GM18907 (cell line): ENCODE results near the gene PLCG1.
"Not testable (repeated sequence)": the region's sequence is repeated elsewhere in the genome, so short reads cannot be mapped to it uniquely, and the experiment has no call there.

Experiments
- ATAC-seq: cut with Tn5 transposase; IDR thresholded peaks from one replicate; pipeline ENCODE4 v1.9.1; 2021; ENCODE audit warnings: mild to moderate bottlenecking, moderate library complexity; ENCODE audit not compliant: unreplicated experiment

The PLCG1 gene

DNA sequence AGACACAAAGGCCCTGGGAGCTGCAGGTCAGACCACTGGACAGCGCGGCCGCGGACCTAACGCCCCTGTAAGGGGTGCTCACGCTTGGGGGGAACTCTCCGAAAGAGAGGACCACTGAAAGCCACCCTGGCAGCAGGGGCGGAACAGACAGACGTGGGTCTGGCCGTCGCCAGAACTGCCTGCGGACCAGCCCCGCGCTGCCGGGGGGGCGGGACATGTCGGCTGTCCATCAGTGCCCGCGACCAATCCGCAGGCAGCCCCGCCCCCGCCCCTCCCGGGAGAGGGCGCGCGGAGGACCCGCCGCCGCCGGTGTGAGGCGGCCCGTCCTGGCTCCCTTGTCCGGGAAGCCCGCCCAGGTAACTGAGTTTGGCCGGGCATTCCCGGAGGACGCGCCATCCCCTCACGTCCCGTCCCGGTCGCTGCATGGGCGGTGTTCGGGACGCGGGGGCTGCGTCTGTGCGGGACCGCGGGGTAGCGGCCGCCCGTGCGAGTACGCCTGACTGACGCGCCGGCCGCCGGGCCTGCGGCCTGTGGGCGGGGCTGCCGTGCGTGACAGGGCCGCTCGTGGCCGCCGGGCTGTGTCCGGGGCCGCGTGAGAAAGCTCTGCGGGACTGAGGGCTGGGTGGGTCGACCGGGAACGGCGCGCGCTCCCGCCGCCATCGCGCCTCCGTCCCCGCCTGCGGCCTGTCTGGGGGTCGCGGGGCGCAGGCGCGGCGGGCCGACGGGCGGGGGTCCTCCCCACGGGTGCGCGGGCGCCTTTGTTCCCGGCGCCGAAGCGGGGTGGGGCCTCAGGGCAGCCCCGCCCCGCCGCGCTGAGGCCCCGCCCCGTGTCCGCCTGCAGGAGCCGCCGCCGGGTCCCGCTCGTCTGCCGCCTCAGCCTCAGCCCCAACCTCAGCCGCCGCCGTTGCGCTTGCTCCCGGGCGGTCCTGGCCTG lies at the start of gene PLCG1:
Gene PLCG1 (plus strand): TSS at position 864 of the 934 bp plus-strand sequence. CDS start 99 bp downstream, outside the sequence.
- peak; percentile 54 for ATAC-seq

DNA sequence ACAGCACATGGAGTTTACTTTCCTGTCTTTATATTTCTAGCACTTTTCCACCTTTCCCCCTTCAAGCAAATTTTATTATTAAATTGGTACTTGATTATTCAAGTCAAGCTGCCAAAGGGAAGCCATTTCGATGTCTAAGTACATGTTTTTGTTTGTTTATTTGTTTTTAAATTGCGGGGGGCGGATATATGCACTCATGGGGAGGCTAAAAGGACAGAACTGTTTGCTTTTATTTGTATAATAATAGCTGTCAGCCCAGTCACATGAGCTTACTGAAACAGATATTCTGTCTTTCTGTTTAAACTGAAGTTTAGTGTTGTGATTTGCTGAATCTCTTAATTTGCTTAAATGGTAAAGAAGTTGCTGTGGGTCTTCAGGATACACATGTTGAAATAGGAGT lies 49.6 kb upstream of the PLCG1 start:
- ATAC-seq: no peak

DNA sequence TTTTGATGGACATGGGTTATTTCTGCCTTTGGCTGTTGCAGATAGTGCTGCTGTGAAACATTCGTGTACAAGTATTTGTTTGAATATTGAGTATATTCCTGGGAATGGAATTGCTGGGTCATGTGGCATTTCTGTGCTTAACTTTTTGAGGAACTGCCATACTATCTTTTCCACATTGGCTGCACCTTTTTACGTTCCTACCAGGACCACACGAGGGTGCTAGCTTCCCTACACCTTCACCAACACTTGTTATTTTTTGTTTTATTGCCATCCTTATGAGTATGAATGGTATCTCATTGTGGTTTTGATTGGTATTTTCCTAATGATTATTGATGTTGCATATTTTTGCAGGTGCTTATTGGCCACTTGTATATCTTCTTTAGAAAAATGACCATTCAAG lies 47.8 kb upstream of the PLCG1 start:
- no peak for ATAC-seq

DNA sequence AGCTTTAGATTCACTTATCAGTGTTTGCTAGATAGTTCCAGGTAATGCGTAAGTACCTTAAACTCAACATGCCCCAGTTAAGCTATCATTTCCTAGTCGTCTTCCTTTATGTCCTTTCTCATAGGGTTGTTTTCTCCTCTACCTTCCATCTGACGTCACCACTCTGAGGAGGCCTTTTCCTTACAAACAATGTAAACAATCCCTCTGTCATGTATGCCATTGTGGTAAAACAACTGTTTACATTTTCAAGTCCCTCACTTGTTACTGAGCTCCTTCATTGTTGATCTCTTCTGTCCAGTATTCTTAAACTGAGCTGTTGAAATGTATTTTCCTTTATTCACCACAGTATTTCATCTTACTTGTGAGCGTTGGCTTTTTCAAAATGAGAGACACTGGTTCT lies 45.4 kb upstream of the PLCG1 start:
- ATAC-seq: no peak

DNA sequence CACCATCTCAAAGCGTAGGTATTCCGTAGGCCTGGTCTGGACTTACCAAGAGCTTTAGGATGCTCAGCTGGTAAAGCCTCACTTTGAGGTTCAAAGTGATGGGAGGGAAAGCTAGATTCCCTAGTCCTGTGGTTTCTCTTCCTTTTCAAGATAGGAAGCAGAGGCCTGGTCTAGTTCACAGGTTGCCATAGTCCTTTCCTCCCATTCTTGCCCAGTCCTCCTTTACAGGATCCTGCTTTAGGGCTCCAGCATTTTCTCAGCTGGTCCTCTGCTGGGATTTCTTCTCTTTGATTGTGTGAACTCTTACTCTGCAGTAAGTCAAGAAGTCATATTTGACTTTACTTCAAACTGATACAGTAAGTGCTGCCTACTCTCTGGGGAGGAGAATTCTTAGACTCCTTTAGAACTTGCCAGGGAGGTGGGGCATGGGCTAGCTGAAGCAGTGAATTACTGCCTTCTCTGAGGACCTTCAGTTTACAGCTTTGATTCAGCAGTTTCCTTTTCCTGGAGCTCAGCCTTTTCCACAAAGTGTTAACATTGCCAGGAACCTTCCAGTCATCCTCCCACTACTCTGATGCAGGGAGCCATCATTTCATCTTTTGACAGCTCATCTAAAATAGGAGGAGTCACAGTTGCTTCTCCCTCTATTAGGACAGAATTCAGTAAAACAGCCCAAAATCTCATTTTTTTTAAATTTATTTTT lies 42.8 kb upstream of the PLCG1 start:
- ATAC-seq: no peak

DNA sequence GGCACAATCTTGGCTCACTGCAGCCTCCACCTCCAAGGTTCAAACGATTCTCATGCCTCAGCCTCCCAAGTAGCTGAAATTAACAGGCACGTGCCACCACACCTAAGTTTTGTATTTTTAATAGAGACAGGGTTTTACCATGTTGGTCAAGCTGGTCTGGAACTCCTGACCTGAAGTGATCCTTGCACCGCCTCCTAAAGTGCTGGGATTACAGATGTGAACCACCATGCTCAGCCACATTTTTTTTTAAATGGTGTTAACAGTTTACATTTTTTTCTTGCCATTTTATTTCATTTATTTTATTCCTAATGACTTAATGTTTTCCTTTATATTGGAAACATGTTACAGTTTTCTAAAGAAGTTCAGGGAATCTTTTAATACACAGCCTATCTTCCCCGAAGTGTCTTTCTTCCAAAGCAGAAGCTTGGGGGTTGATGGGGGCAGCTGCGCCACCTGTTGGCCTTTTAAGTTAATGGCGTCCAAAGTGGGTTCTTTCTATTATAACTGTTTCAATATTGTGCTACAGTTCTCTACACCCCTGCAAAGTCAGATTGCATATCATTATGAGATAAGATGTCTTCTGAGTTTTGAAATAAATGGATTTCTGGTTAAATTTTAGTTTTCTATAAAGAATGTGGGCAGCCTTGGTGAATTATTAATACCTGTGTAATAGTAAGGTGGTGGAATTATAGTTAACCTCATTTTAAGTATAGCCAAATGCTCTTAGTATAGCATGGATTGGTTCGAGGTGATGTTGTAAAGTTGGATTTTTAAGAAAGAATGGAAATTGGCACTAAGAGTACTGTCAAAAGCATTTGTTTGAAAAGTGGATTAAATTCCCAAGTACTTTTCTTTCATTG lies 42.0 kb upstream of the PLCG1 start:
- no peak for ATAC-seq

DNA sequence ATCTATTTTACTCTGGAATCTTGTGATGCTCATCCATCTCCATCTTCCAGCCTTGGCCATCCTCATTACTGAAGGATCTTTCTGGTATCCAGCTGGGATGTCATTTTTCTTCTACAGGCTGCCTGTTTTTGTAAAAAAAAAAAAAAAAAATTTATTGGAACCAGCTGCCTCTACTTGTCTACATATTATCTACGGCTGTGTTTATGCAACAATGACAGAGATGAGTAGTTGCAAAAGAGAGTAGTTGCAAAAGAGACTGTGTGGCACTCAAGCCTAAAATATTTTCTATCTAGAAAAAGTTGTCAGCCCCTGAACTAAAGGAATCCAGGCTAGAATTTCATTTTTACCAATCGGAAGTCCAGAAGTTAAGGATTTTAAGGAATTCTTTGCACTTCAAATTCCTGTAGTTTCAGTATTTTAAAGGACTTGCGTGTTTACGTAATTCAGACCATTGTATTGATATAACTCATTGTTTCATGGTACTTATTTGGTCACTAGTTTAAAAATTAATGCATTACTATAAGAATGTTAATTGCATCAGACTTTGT lies 38.6 kb upstream of the PLCG1 start:
- ATAC-seq: no peak

DNA sequence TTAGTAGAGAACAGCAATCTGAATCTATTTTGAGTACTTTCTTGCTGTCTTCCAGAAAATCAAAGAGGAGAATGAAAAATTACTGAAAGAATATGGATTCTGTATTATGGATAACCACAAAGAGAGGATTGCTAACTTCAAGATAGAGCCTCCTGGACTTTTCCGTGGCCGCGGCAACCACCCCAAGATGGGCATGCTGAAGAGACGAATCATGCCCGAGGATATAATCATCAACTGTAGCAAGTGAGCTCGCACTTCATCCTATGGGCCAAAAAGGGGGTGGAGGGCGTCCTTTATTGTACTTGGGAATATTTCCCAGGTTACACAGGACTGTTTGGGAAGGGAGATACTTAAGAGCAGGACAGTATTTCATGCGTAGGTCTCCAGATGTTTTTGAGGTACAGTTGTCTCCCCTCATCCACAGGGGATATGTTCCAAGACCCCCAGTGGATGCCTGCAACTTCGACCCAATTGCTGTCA lies 37.3 kb upstream of the PLCG1 start:
- ATAC-seq: no peak

DNA sequence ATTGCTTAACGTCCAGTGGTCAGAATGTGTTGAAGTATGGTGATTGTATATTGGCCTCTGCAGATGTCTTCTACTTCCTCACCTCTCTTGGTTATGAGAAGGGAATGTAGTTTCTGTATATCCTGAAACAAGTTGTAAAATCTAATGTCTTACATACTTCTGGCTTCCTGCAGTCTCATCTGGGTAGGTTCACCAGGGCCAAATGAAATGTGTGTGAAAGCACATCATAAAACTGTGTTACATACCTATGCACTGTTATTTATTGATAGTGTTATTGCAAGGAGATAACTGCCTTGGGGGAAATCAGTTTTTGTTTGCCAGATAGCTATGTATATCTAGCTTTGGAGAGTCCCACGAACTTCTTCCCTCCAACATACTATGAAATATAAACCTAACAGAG lies 35.7 kb upstream of the PLCG1 start:
- no peak for ATAC-seq

DNA sequence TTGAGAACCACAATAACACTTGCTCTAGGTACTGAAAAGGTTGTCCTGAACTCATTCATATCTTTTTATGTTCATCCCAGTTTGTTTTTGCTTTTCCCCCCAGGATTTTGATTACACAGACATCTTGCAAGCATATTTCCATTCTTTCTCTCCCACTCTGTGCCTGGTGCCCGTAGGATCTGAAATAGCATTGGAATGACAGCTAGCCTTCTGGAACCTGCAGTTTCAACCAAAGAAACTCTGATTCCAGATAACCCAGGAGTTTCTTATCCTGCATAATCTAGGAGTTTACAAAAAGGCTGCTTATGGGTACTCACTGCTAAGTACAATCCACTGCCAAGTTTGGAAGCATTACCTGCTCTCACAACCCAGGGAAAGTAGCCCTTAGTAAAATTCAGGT lies 28.8 kb upstream of the PLCG1 start:
- ATAC-seq: no peak

DNA sequence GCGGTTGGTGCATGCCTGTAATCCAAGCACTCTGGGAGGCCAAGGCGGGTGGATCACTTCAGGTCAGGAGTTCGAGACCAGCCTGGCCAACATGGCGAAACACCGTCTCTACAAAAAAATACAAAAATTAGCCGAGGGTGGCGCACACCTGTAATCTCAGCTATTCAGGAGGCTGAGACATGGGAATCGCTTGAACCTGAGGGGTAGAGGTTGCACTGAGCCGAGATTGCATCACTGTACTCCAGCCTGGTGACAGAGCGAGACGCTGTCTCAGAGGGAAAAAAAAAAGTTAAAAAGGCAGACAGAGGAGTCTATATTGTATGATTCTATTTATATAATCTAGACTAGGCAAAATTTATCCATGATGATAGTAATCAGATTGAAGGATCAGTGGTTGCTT lies 27.3 kb upstream of the PLCG1 start:
- no peak for ATAC-seq

DNA sequence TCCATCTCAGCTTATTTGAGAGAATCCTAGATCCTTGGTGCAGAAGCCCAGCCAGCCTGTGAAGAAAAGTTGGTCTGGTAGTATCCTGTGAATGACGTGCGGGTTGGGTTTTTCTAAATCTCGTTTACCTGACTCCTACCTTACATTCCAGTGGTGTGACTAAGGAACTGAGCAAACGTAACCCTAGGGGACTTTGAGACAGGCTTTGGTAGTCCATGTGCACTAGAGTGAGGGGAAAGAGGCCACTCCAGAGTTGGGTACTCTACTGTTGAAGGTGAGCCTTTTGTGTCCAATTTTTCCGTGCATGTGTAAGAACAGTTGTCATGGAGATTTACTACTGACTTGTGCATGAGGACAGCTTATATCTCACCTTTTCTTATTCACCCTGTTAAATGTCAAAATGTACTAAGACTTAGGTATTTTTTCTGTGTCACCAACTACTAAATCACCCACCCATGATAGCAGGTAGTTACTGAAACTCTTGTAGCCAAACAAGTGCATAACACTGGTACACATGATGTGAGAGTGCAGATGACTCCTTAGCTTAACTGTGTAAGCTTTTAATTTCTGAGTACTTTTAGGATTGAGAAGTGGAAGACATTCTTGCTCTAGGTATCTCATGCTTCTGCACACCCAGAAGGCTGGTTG lies 26.3 kb upstream of the PLCG1 start:
- no peak for ATAC-seq

DNA sequence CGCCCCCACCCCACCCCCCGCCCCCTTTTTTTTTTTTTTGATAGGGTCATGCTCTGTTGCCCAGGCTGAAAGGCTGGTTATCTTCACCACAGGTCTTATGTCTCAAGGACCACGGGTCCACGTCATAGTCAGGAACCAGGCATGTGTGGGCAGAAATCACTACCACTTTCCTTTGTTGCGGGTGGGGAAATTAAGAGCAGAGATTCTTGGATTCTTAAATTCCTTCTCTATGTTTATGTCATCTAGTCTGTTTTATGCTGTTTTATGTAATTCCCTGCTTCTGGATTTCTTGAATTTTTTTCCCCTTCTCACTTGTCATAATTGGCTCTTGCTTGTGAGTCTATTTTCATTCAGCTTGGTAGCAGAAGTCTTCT lies 25.8 kb upstream of the PLCG1 start:
- ATAC-seq: no peak

DNA sequence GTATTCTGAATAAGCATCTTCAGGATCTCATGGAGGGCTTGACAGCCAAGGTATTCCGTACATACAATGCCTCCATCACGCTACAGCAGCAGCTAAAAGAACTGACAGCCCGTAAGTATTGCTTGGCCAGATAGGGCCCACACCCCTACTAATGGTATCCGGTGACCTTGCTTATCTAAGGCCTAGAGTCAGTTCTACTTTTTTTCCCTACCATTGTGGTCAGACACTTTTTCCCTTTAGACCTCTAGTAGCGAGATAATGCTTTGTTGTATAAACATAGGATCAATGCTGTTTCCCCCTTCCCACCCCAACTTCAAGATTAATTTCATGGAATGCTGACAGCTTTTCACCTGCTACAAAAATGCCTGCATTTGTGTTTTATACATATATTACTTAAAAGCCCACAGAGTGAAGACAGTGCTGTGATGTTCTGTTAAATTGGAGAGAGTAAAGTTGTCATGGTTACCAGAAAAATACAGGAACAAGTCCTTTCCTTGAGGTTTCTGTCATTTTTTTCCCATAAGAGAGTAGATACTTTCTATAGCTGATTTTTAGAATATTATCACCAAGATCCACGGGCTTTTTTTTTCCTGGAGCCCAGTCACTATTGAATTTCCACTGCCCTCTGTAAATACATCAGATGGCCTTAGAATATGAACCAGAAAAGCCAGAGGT lies 20.9 kb upstream of the PLCG1 start:
- ATAC-seq: no peak

DNA sequence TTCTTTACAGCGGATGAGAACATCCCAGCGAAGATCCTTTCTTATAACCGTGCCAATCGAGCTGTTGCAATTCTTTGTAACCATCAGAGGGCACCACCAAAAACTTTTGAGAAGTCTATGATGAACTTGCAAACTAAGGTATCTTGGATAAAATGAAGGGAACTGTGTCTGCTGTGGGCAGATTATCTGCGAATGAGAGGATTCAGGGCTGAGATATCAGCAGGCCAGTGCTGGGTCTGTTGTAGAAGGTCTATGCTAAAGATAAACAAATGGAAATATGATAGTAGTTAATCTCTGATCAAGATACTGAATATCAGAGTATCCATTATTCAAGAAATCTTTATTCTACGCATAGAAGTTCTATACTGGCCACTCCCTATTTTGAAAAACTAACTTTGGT lies 19.2 kb upstream of the PLCG1 start:
- not testable (repeated sequence) for ATAC-seq

DNA sequence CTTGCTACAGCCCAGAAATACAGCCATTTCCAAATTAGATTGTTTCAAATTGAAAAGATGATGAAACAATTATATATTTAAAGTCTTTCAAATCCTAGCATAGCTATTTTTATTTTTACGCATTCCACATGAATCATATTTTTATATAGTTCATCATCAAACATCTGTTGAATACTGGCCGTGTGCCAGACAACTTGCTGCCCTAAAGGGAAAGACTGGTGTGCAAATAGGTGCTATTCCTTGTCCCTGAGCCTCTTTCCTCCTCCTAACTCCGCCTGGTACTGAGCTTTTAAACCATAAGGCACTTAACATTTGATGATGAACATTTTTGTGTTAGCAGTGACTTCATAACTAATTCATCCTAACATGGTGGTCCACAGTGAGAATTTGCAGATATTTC lies 18.7 kb upstream of the PLCG1 start:
- no peak for ATAC-seq

DNA sequence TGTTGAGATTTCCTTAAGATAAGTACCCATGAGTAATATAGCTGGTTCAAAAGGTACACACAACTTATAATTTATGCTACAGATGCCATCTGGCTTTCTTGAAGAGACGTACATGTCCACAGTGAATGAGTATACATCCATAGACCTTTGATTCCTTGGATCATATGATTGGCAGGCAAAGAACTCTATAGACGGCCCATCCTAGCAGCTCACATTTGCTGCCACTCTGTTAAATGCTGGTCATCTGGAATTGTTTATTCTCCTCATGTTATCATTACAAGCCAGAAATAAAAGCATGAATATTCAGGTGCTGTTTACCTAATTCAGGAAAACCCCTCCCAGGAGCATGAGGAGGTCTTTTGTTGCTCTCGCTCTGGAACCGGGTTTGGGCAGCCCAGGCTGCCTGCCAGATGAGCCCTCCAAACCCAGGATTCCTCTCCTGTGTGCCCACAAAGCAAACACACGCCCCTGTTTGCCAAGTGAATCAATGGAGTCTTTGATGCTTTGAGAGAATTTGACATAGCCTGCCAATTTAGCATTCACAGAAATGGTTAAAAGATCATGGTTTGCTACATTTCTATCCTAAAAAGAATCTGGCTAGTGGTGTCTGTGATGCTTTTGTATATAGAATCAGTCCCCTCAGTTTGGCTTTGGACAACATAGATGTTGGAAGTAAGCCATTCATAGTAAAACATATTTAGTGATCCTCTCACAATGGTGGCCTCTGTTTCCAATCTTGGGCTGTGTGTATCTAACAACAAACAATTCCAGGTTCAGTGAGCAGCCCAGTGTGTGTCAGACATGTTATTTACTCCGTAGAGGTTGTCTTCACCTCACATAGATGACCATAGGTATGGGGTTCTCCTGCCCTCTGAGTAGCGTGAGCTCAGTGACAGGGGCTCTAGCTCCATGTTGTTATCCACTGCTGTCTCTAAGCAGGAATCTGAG lies 17.5 kb upstream of the PLCG1 start:
- ATAC-seq: no peak

DNA sequence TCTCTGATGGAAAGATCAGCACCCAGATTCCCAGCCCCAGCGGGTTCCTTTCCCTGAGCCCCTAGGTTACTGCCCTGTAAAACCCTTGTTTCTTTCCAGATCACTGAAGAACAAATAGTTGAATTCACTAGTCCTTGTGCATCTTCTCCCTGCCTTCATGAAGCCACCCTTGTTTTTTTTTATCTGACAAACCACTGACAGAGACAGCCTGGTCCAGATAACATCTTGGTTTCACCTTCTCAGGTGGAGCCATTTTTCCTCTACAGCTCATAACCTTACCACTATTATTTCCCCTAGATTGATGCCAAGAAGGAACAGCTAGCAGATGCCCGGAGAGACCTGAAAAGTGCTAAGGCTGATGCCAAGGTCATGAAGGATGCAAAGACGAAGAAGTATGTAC lies 15.9 kb upstream of the PLCG1 start:
- no peak for ATAC-seq

DNA sequence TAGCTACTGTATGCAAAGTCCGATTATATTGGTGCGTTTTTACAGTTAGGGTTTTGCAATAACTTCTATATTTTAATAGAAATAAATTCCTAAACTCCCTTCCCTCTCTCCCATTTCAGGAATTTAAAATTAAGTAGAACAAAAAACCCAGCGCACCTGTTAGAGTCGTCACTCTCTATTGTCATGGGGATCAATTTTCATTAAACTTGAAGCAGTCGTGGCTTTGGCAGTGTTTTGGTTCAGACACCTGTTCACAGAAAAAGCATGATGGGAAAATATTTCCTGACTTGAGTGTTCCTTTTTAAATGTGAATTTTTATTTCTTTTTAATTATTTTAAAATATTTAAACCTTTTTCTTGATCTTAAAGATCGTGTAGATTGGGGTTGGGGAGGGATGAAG lies 13.7 kb upstream of the PLCG1 start:
- no peak for ATAC-seq
